Erythroblast (primary cell): ENCODE results near the gene CCDC174.

ENCODE experiments used
- DNase-seq, 2 experiments: peaks; one replicate each; lab custom pipeline; 2025; lab: John Stamatoyannopoulos, UW
- GATA1 ChIP-seq: IDR thresholded peaks from 2 replicates; pipeline ENCODE4 v1.6.1; 2011; ENCODE audit warnings: low read depth, mild to moderate bottlenecking, control low read depth, low read length, moderate library complexity
- POLR2A ChIP-seq: IDR thresholded peaks from 2 replicates; pipeline ENCODE4 v1.6.1; 2011; ENCODE audit warnings: mild to moderate bottlenecking, low read length

CCDC174 gene

GRCh38 chr3:14633417-14633816 is 18.1 kb upstream of the CCDC174 start:
- DNase-seq = no peak
- TF ChIP-seq GATA1 (no peak), POLR2A (no peak)

GRCh38 chr3:14633819-14634424 is 17.6 kb upstream of the CCDC174 start:
- DNase-seq = peak; percentile 79 to 86
- TF ChIP-seq POLR2A = no peak
- no peak for TF ChIP-seq GATA1

- no peak for DNase-seq
- TF ChIP-seq GATA1 (no peak), POLR2A (no peak)
These were observed 16.7 kb upstream of the CCDC174 start for GRCh38 chr3:14634763-14635400.

DNA sequence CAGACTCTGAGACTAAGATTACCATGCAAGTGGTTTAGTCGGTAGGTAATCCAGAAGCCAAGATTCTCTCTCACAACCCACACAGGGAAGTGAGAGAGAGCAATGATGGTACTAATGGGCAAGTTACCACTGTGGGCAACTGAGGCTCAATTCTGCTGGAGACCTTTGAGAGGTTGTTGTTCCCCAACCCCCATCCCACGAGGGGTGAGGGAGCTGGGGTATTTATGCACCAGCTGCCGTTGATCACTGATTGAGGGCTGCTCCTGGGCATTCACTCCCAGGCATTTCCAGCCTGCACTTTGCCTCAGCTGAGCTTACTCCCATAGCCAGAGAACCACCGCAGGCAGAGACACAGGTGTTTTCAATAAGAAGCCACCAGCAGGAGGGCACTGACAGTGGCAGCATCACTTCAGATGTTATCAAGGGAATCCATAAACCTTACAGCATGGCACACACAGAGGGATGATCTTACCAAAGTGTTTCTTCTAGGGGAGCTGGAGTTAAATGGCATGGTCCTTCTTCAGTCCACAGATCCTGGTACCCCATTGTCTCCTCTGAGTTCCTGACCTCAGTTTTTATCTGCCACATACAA is 15.0 kb upstream of the CCDC174 start:
- no peak for TF ChIP-seq POLR2A
- no peak for TF ChIP-seq GATA1
- no peak for DNase-seq

GRCh38 chr3:14640157-14640562 is 11.4 kb upstream of the CCDC174 start:
- DNase-seq = no peak
- TF ChIP-seq POLR2A = no peak
- no peak for TF ChIP-seq GATA1

GRCh38 chr3:14640734-14641133 is 10.8 kb upstream of the CCDC174 start:
- no peak for DNase-seq
- TF ChIP-seq GATA1 (no peak), POLR2A (no peak)

GRCh38 chr3:14641346-14641745 is 10.2 kb upstream of the CCDC174 start:
- no peak for DNase-seq
- no peak for TF ChIP-seq GATA1
- TF ChIP-seq POLR2A = no peak

DNA sequence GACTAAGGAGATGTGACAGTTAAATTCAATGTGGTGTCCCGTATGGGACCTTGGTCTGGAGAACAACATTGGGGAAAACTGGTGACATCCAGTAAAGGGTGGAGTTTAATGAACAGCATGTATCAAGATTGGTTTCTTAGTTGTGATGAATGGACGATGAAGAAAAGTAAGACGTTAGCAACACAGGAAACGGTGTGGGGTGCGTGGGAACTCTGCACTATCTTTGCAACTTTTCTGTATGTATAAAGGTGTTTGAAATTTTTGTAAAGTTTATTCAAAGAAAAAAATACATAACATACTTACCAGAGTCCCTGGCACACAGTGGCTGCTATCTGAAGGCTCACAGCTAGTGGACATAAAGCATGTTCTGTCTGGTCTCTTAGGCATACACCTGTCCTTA is 6.1 kb upstream of the CCDC174 start:
- TF ChIP-seq GATA1 (no peak), POLR2A (no peak)
- DNase-seq = no peak

DNA sequence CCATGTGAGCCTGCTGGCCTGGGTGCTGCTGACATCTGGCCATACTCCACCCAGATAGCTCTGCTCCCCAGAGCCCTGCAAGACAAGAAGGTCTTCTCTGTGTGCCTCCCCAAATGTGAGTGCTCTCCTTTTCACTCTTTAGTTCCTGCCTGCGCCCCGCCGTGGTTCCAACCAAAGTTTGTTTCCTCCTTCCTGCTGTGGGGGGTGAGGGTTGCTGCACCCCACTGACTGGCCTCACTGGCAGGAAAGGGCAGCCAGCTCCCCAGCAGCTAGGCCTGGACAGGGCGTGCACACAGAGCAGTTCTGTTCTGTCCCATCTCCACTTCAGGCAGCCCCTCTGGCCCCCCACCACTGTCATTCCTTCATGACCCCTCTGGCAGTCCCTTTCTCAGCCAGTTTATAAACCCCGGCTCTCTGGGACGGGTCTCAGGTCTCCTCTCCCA is 5.4 kb upstream of the CCDC174 start:
- DNase-seq = peak; percentile 49 to 57
- no peak for TF ChIP-seq GATA1
- no peak for TF ChIP-seq POLR2A

DNA sequence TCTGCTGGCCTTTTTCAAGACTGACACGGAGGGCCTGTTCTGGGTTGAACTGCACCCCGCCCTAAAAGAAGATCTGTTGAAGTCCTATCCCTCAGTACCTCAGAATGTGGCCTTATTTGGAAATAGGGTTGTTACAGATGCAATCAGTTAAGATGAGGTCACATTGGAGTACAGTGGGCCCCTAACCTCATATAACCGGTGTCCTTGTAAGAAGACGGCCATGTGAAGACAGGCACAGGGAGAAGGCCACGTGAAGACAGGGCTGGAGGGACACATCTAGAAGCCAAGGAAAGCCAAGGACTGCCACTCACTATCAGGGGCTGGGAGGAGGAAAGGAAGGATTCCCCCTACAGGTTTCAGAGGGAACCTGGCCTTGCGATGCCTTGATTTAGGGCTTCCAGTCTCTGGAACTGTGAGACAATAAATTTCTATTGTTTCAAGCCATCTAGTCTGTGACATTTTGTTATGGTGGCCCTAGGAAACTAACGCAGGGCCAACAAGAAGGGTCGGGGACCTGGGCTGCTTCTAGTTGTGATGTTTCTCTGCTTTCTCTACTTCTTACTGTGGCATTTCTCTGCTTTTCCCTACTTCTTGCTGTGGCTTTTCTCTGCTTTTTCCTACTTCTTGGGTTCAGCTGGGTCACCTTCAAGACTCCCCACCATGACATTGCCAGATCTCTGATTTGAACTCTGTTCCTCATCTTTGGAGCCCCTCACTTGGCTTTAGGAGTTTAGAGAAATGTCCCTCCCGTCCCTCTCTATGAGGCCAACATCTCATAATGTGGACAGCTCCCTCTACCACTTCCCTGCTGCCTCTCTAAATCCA is 4.8 kb upstream of the CCDC174 start:
- DNase-seq = peak; percentile 81 to 89
- TF ChIP-seq GATA1 = no peak
- no peak for TF ChIP-seq POLR2A

GRCh38 chr3:14647976-14648955 is 3.3 kb upstream of the CCDC174 start:
- TF ChIP-seq GATA1 = no peak
- TF ChIP-seq POLR2A = peak; percentile 49
- peak; percentile 64 to 75 for DNase-seq

GRCh38 chr3:14649466-14649865 is 2.1 kb upstream of the CCDC174 start:
- DNase-seq = no peak
- TF ChIP-seq GATA1 = no peak
- no peak for TF ChIP-seq POLR2A
